ENCODE measurements around the gene HRH2. TPM values are rescaled to one million over a fixed set of nuclear protein-coding genes. Genes with fewer than 3 reads are reported as not detected.
"Not testable (repeated sequence)": the region's sequence is repeated elsewhere in the genome, so short reads cannot be mapped to it uniquely, and the experiment has no call there.

HRH2 gene
- polyA plus RNA-seq, 1 donor (not counting 4 experiments of a cell fraction or from before 2014, with no cell fraction given) = not detected

DNA sequence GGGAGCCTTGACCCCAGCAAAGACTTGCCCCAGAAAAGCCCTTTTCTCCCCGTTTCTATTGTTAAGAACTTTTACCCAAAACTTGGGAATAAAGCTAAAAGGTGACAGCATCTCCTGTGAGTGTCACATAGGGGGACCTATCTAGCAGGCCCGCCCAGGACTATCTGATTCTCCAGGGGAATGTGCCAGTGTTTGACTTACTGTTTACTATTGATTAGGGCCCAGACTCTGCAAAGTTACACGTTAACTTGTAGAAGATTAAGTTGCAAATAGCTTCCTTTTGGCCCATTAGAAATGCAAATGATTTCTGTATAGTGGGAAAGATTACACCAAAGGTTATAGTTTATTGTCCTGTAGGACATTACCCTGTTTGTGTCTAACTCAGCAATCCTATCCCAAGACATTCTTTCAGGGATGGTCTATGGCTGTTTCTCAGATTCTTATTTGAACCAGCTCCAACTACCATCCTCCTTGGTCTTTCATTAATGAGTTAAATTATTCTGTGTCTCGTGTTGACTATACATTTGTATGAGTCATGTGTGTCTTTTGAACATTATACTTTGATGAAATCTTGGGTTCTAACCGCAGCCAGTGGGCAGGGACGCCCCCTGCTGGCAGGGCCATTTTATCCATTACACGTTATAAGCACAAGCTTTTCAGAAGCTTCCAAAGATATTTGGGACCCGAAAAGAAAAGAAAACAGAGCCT lies 60.7 kb downstream of the HRH2 start:
- Histone ChIP-seq H3K4me1 (ENCODE audit: control insufficient read depth, extremely low read depth, insufficient read depth, low read length) (no peaks in the 10 kb centered on the region), H3K79me2 (ENCODE audit: control insufficient read depth, insufficient read depth, low read length) (no peaks in the 10 kb centered on the region), H4K20me1 (ENCODE audit: control insufficient read depth, extremely low read depth, insufficient read depth, low read length) (no peaks in the 10 kb centered on the region), H3K9me3 (ENCODE audit: control insufficient read depth, low read depth, low read length) (no peaks in the 10 kb centered on the region), H2AFZ (ENCODE audit: control insufficient read depth, low read length) (no peak overlapping the region), H3K9me1 (ENCODE audit: control insufficient read depth, extremely low read depth, insufficient read depth, low read length) (no peaks in the 10 kb centered on the region), H3K4me2 (ENCODE audit: control insufficient read depth, extremely low read depth, insufficient read depth, low read depth, low read length) (no peak overlapping the region), H3K27ac (ENCODE audit: control insufficient read depth, insufficient read depth, low read length) (no peak overlapping the region), H3K4me3 (ENCODE audit: control insufficient read depth in 2 of 3, extremely low read depth in 1 of 3, insufficient read depth in 2 of 3, low read depth in 1 of 3, low read length in 3 of 3) (no peak overlapping the region), H3K36me3 (ENCODE audit: control insufficient read depth in 2 of 2, extremely low read depth in 1 of 2, insufficient read depth in 2 of 2, low read length in 2 of 2) (no peaks in the 10 kb centered on the region), H3K9ac (ENCODE audit: control insufficient read depth, extremely low read depth, insufficient read depth, low read length) (no peak overlapping the region), H3K27me3 (ENCODE audit: control insufficient read depth, extremely low read depth, insufficient read depth, low read length) (no peaks in the 10 kb centered on the region)
- TF ChIP-seq, protein P1, sequence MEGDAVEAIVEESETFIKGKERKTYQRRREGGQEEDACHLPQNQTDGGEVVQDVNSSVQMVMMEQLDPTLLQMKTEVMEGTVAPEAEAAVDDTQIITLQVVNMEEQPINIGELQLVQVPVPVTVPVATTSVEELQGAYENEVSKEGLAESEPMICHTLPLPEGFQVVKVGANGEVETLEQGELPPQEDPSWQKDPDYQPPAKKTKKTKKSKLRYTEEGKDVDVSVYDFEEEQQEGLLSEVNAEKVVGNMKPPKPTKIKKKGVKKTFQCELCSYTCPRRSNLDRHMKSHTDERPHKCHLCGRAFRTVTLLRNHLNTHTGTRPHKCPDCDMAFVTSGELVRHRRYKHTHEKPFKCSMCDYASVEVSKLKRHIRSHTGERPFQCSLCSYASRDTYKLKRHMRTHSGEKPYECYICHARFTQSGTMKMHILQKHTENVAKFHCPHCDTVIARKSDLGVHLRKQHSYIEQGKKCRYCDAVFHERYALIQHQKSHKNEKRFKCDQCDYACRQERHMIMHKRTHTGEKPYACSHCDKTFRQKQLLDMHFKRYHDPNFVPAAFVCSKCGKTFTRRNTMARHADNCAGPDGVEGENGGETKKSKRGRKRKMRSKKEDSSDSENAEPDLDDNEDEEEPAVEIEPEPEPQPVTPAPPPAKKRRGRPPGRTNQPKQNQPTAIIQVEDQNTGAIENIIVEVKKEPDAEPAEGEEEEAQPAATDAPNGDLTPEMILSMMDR (optimal IDR thresholded peaks at IDR 0.05 in 1 of 3, IDR thresholded peaks at IDR 0.05 in 1 of 3, conservative IDR thresholded peaks at IDR 0.05 in 1 of 3; ENCODE audit: extremely low read depth in 1 of 3, insufficient read depth in 2 of 3, low read length in 3 of 3) = peak; percentile 54 to 69 (median 58)
- no peak for TF ChIP-seq EZH2 (IDR thresholded peaks at IDR 0.05; ENCODE audit: low read length)
- FAIRE-seq (no peak), DNase-seq (ENCODE audit: low read depth, low spot score) (no peak)
- dilution Hi-C loops (cut with MboI; ENCODE audit: extremely low pct_ligation_motif_present, low sequenced_read_pairs) = no loop called here

DNA sequence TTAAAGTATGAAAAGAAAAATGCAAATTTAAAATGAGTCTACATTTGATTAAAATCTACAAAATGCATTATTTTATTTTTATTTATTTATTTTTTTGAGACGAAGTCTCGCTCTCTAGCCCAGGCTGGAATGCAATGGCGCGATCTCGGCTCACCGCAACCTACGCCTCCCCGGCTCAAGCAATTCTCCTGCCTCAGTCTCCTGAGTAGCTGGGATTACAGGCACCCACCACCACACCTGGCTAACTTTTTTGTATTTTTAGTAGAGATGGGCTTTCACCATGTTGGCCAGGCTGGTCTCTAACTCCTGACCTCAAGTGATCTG lies 61.2 kb downstream of the HRH2 start:
- H3K9ac ChIP-seq (ENCODE audit: control insufficient read depth, extremely low read depth, insufficient read depth, low read length); H3K4me1 ChIP-seq (ENCODE audit: control insufficient read depth, extremely low read depth, insufficient read depth, low read length); FAIRE-seq; dilution Hi-C loops (cut with MboI; ENCODE audit: extremely low pct_ligation_motif_present, low sequenced_read_pairs); H2AFZ ChIP-seq (ENCODE audit: control insufficient read depth, low read length); H3K9me3 ChIP-seq (ENCODE audit: control insufficient read depth, low read depth, low read length); H3K4me2 ChIP-seq (ENCODE audit: control insufficient read depth, extremely low read depth, insufficient read depth, low read depth, low read length); H3K4me3 ChIP-seq (ENCODE audit: control insufficient read depth in 2 of 3, extremely low read depth in 1 of 3, insufficient read depth in 2 of 3, low read depth in 1 of 3, low read length in 3 of 3); H3K36me3 ChIP-seq (ENCODE audit: control insufficient read depth in 2 of 2, extremely low read depth in 1 of 2, insufficient read depth in 2 of 2, low read length in 2 of 2); H3K27ac ChIP-seq (ENCODE audit: control insufficient read depth, insufficient read depth, low read length); H4K20me1 ChIP-seq (ENCODE audit: control insufficient read depth, extremely low read depth, insufficient read depth, low read length); DNase-seq (ENCODE audit: low read depth, low spot score); H3K27me3 ChIP-seq (ENCODE audit: control insufficient read depth, extremely low read depth, insufficient read depth, low read length); H3K9me1 ChIP-seq (ENCODE audit: control insufficient read depth, extremely low read depth, insufficient read depth, low read length); H3K79me2 ChIP-seq (ENCODE audit: control insufficient read depth, insufficient read depth, low read length): not testable (repeated sequence)
